B cell (primary cell): ENCODE measurements around the gene CAPN14. TPM values are rescaled to one million over a fixed set of nuclear protein-coding genes. Genes with fewer than 3 reads are reported as not detected.
A peak's percentile ranks its signal among the peaks of the same experiment; 100 is the strongest.

ENCODE experiments used
- ATAC-seq: fragments of 200-7000 bp; cut with Tn5 transposase; one replicate; pipeline ENCODE4 v1.10.0; 2021; ENCODE audit warnings: low read depth, mild to moderate bottlenecking, moderate number of reproducible peaks, moderate library complexity
- CTCF ChIA-PET: fragments of 350-600 bp; sonication (Branson Sonifier 250); formaldehyde crosslinking; loops from one replicate; lab custom pipeline; 2021; ENCODE audit warnings: antibody characterized with exemption, inconsistent platforms; lab: Charles Lee
- POLR2A ChIA-PET: fragments of 350-600 bp; sonication (Branson Sonifier 250); formaldehyde crosslinking; loops from one replicate; lab custom pipeline; 2021; ENCODE audit warnings: antibody characterized with exemption; lab: Charles Lee
- DNase-seq: peaks from one replicate; pipeline ENCODE4 v3.0.0; 2013
- H2AFZ ChIP-seq: 2 replicates; pipeline ENCODE4 v1.6.1; 2012; ENCODE audit warnings: mild to moderate bottlenecking, low read depth, low read length; ENCODE audit not compliant: insufficient read depth, poor library complexity, severe bottlenecking
- H3K27ac ChIP-seq, 2 donors: 1 replicate in 1 of 2; 2 replicates in 1 of 2; pipeline ENCODE4 v1.5.1; 2012 to 2013; ENCODE audit warnings: low read length in 2 of 2, mild to moderate bottlenecking in 2 of 2, moderate library complexity in 1 of 2
- H3K27me3 ChIP-seq, 4 experiments: fragments of 200-600 bp in 1 of 4; sonication (generic) in 1 of 4; replicated peaks in 1 of 4; 1 replicate in 2 of 4; 2 replicates in 2 of 4; pipeline versions ENCODE4 v1.6.1 to v1.7.0; 2013 to 2016; ENCODE audit warnings: low read length in 3 of 4, mild to moderate bottlenecking in 2 of 4, mixed read lengths in 1 of 4, moderate library complexity in 1 of 4; ENCODE audit not compliant: insufficient read depth in 4 of 4, control insufficient read depth in 3 of 4; ENCODE audit errors: control extremely low read depth in 1 of 4
- H3K36me3 ChIP-seq, 2 experiments: replicated peaks in 1 of 2; 1 replicate in 1 of 2; 2 replicates in 1 of 2; pipeline versions ENCODE4 v1.6.1 to v1.7.1; 2013; ENCODE audit warnings: low read length in 1 of 2; ENCODE audit not compliant: insufficient read depth in 2 of 2, control insufficient read depth in 1 of 2; ENCODE audit errors: control extremely low read depth in 1 of 2, extremely low read depth in 1 of 2
- H3K4me1 ChIP-seq, 2 donors: fragments of 200-600 bp in 1 of 2; sonication (generic) in 1 of 2; 1 replicate in 1 of 2; 2 replicates in 1 of 2; pipeline versions ENCODE4 v1.5.1 to v1.6.1; 2013 to 2017; ENCODE audit warnings: low read length in 2 of 2; ENCODE audit not compliant: control insufficient read depth in 2 of 2, insufficient read depth in 2 of 2
- H3K4me2 ChIP-seq: replicated peaks from 2 replicates; pipeline ENCODE3; 2012; ENCODE audit warnings: mild to moderate bottlenecking, low read depth, low read length; ENCODE audit not compliant: poor library complexity, severe bottlenecking
- H3K4me3 ChIP-seq, 5 experiments: fragments of 200-600 bp in 1 of 5; sonication (generic) in 1 of 5; 1 replicate in 3 of 5; 2 replicates in 2 of 5; pipeline versions ENCODE4 v1.5.1 to v1.7.0; 2011 to 2016; ENCODE audit warnings: low read length in 4 of 5, mild to moderate bottlenecking in 4 of 5, low read depth in 2 of 5, control low read depth in 1 of 5, moderate library complexity in 1 of 5; ENCODE audit not compliant: insufficient read depth in 1 of 5; ENCODE audit errors: control extremely low read depth in 1 of 5, extremely low read depth in 1 of 5
- H3K79me2 ChIP-seq: fragments of 200-600 bp; sonication (generic); one replicate; pipeline ENCODE4 v1.6.0; 2016; ENCODE audit warnings: low read length; ENCODE audit not compliant: control insufficient read depth, insufficient read depth
- H3K9ac ChIP-seq: fragments of 200-600 bp; sonication (generic); 2 replicates; pipeline ENCODE4 v1.6.1; 2017; ENCODE audit warnings: mild to moderate bottlenecking, low read length, moderate library complexity
- H3K9me3 ChIP-seq, 3 donors: one replicate each; pipeline versions ENCODE4 v1.6.1 to v1.7.1; 2013; ENCODE audit warnings: low read length in 2 of 3; ENCODE audit not compliant: control insufficient read depth in 2 of 3, insufficient read depth in 1 of 3; ENCODE audit errors: control extremely low read depth in 1 of 3
- H4K20me1 ChIP-seq: 2 replicates; pipeline ENCODE4 v1.6.0; 2012; ENCODE audit warnings: mild to moderate bottlenecking, low read length; ENCODE audit not compliant: insufficient read depth, control insufficient read depth, poor library complexity, severe bottlenecking
- H3K27ac Mint-ChIP-seq: one replicate; pipeline ENCODE4 v1.8.0; 2021; ENCODE audit warnings: mixed read lengths
- H3K27me3 Mint-ChIP-seq: one replicate; pipeline ENCODE4 v1.8.0; 2021; ENCODE audit warnings: mixed read lengths
- H3K4me1 Mint-ChIP-seq: one replicate; pipeline ENCODE4 v1.8.0; 2021; ENCODE audit warnings: mixed read lengths
- H3K4me3 Mint-ChIP-seq: one replicate; pipeline ENCODE4 v1.8.0; 2021; ENCODE audit warnings: mixed read lengths
- H3K9me3 Mint-ChIP-seq: one replicate; pipeline ENCODE4 v1.8.0; 2022; ENCODE audit warnings: mixed read lengths; ENCODE audit not compliant: insufficient read depth
- CTCF ChIP-seq: fragments of 200-600 bp; IDR thresholded peaks from one replicate; pipeline ENCODE4 v1.8.0; 2022; ENCODE audit warnings: antibody characterized with exemption, mild to moderate bottlenecking
- EZH2 ChIP-seq: IDR thresholded peaks from 2 replicates; pipeline ENCODE4 v1.6.1; 2012; ENCODE audit warnings: borderline replicate concordance, low read depth, mild to moderate bottlenecking, moderate library complexity, low read length; ENCODE audit not compliant: insufficient read depth, poor library complexity, severe bottlenecking
- WGBS: methylation state at CpG from one replicate; pipeline ENCODE4 v1.1.5; 2013; ENCODE audit warnings: missing lambda C conversion rate; ENCODE audit not compliant: insufficient coverage; 5-methylcytosine and 5-hydroxymethylcytosine counted together
- intact Hi-C: fragments of 100-400 bp; cut with micrococcal nuclease; formaldehyde crosslinking; loops from one replicate; pipeline ENCODE4 v1.10.0; 2022
- polyA plus RNA-seq: library from polyadenylated mRNA; depleted of rRNA; stranded (reverse); fragments of >200 nt; gene quantifications from 2 replicates; pipeline ENCODE4 v1.2.3, GENCODE V29; 2012
- total RNA-seq, 2 donors: library from RNA; stranded (reverse); fragments of 120-200 nt in 1 of 2; gene quantifications; 1 replicate in 1 of 2; 2 replicates in 1 of 2; pipeline versions ENCODE4 v1.2.3 to v1.2.4, GENCODE V29; 2013 to 2022

The CAPN14 gene
- total and polyA plus RNA-seq, 2 donors (not counting 1 experiment from before 2014, with no cell fraction given), result 2.5 to 7.8 TPM

- Mint-ChIP-seq H3K27me3 (peaks cover 21% of the 10 kb centered on the region), H3K9me3 (no peaks in the 10 kb centered on the region), H3K4me3 (peak overlapping the region; percentile 90), H3K4me1 (peaks cover 17% of the 10 kb centered on the region), H3K27ac (peak overlapping the region; percentile 26)
- peak overlapping the region; percentile 72 for H3K9ac ChIP-seq
- H3K9me3 ChIP-seq, result no peaks in the 10 kb centered on the region
- DNase-seq (peak; percentile 43), ATAC-seq (no peak)
- H3K4me2 ChIP-seq, result peak overlapping the region; percentile 95
- peak overlapping the region; percentile 73 for H2AFZ ChIP-seq
- no peaks in the 10 kb centered on the region for H3K79me2 ChIP-seq
- no peak overlapping the region for H3K27ac ChIP-seq
- intact Hi-C loops, result loop anchor here (1.0 to 5.0 kb wide), 4 partner anchors 80 to 196 kb away; partner anchors contain the start of gene CAPN14
- H3K36me3 ChIP-seq, result no peaks in the 10 kb centered on the region
- CTCF ChIA-PET, result interaction anchor here (0.6 to 5.5 kb wide), 16 partner anchors 8 to 991 kb away, joined by 3 to 37 read pairs (median 4); partner anchors contain the start of genes CAPN14 and YPEL5
- H4K20me1 ChIP-seq, result no peaks in the 10 kb centered on the region
- POLR2A ChIA-PET, result no interaction called here
- peaks cover 0 to 11% (median 7%) of the 10 kb centered on the region in 4 experiments for H3K27me3 ChIP-seq
- peaks cover 15 to 16% of the 10 kb centered on the region in 2 donors for H3K4me1 ChIP-seq
- under 1% methylated on average over 71 of the region's 72 CpGs for WGBS
- TF ChIP-seq CTCF (no peak), EZH2 (no peak)
- H3K4me3 ChIP-seq, result peak overlapping the region; percentile 56 to 81 (median 60)
Observed at GRCh38 chr2:31137211-31138036, 79.9 kb downstream of the CAPN14 start.

- ChIA-PET CTCF (interaction anchor here (0.6 to 5.5 kb wide), 3 partner anchors 33 to 485 kb away, joined by 3 to 37 read pairs (median 3); no protein-coding TSS in a partner anchor), POLR2A (no interaction called here)
- ATAC-seq (no peak), DNase-seq (no peak)
- no peak for TF ChIP-seq CTCF
- TF ChIP-seq EZH2, result no peak
- peak overlapping the region; percentile 73 for H2AFZ ChIP-seq
- H3K4me3 ChIP-seq, result peak overlapping the region; percentile 13 to 81 (median 60)
- peaks cover 0 to 11% (median 7%) of the 10 kb centered on the region in 4 experiments for H3K27me3 ChIP-seq
- no peaks in the 10 kb centered on the region for H3K9me3 ChIP-seq
- WGBS, result 22% methylated on average over 9 of the region's 10 CpGs
- no peaks in the 10 kb centered on the region for H3K36me3 ChIP-seq
- H3K9ac ChIP-seq, result peak overlapping the region; percentile 72
- Mint-ChIP-seq H3K27ac (no peak overlapping the region), H3K27me3 (peaks cover 21% of the 10 kb centered on the region), H3K4me1 (peaks cover 17% of the 10 kb centered on the region), H3K4me3 (peak overlapping the region; percentile 87), H3K9me3 (no peaks in the 10 kb centered on the region)
- H3K4me1 ChIP-seq, result peaks cover 15 to 16% of the 10 kb centered on the region in 2 donors
- intact Hi-C loops, result loop anchor here (2.0 to 5.0 kb wide), 3 partner anchors 81 to 181 kb away; partner anchors contain the start of gene CAPN14
- H3K27ac ChIP-seq, result no peak overlapping the region
- peak overlapping the region; percentile 95 for H3K4me2 ChIP-seq
- H3K79me2 ChIP-seq, result no peaks in the 10 kb centered on the region
- H4K20me1 ChIP-seq, result no peaks in the 10 kb centered on the region
Observed at GRCh38 chr2:31136732-31137131, 80.6 kb downstream of the CAPN14 start.
